NCI-H128 (cell line): ENCODE data around the gene ABHD15.

Source experiments
- DNase-seq: peaks from one replicate; lab custom pipeline; 2025; ENCODE audit not compliant: unreplicated experiment; lab: John Stamatoyannopoulos, UW

The ABHD15 gene

DNA sequence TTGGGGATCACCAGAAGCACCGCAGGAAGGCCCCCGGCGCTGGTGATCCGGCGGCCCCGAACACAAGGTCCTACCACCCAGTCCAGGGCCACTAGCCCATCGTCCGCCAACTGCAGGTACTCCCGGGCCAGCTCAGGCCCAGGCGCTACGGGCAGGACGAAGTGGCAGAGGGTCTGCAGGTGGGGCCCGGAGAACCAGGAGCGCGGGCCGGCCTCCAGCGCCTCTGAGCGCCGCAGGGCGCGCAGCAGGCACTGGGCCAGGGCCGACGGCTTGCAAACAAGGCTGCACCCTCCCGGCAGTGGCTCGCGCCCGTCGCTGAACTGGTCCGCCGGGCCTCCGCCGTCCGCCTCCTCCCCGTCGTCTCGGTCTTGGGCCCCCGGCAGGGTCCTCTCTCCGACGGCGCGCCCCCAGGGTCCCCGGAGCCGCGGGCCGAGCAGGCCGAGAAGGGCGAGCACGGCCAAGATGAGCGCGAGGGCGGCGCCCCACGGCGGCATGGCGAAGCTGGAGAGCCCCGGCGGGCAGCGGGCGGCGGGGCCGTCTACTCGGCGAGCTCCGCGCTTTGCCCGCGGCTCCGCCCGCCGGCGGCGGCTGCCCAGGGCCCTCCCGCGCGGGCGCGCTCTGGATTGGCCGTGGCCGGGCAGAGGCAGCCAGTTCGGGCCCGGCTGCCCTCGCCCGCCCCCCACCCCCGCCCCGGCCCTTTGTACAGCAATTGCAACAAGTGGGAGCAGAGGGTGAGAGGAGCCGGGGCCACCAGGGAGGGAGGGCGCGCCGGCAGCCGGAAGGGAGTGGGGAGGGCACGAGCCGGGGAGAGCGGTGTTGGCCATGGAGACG, at the start of gene ABHD15:
Gene ABHD15 (minus strand): TSS at position 565 of the 831 bp plus-strand sequence. CDS start 71 bp downstream, at position 494.
- DNase-seq, result no peak

- DNase-seq, result peak; percentile 22
Observed at GRCh38 chr17:29615492-29616299, 48.9 kb upstream of the ABHD15 start.

DNA sequence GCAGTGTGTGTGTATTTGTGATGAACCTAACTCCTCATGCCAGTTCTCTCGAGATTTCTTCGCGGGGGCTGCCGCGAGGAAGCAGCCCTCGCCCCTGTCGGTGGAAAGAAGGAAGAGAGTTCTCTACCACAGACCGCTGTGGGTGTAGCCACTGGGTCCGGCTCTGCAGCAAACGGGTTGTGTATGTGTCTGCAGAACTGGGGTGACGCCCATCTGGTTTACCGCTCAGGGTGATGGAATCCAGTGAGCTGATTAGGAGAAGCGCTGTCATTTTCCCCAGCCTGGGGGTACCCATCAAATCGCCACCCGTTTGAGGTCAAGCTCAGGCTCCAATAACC, 48.2 kb upstream of the ABHD15 start:
- no peak for DNase-seq

DNA sequence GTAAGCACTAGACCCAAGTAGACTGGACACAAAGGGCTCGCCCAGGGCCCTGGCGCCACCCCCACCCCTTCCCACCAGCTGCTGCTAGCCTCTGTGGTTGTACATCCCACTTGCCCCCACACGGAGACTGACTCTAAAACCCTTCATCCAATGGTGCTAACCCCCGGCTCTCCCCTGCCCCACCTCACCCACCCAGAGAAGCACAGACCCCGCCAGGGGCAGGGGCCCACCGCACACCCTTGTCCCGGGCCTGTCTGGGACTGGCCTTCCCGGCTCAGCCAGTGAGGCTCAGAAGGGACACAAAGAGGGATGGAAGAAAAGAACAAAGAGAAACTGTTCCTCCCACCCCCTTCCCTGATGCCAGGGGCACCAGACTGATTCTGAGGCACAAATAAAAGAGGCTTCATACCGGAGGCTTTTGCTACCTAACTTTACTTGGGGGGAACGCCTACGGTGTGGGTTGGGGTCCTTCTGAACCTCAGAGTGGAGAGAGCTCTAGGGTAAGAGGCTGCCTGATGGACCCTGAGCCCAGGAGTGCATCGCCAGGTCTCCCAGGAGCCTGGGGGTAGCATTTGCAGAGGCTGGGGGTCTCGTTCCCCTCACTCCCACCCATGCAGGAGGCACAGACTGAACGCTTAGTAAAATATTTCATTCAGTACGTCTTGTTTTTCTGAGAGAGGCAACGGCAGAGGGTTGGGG, 47.7 kb upstream of the ABHD15 start:
- DNase-seq, result no peak

DNA sequence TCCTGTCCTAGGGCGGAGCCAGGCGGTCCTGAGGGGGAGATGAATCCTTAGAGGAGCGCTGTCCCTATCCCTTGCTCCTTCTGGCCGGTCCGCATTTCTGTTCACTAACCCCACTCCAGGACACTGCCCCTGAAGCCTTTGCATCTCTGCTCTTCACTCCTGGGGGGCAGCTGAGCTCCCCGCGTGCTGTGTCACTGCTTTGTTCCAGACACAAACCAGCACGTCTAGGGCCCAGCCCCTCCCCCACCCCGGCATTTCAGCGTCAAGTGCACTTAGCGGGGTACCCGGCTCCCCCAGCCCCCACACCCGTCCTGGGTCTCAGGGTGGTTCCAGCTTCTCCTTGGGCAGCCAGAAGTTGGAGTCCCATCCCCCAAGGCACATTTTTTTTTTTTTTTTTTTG, 47.0 kb upstream of the ABHD15 start:
- no peak for DNase-seq

- DNase-seq, result no peak
Observed at GRCh38 chr17:29613352-29613837, 46.6 kb upstream of the ABHD15 start.

GRCh38 chr17:29612404-29613280, 45.8 kb upstream of the ABHD15 start:
- DNase-seq, result no peak

DNA sequence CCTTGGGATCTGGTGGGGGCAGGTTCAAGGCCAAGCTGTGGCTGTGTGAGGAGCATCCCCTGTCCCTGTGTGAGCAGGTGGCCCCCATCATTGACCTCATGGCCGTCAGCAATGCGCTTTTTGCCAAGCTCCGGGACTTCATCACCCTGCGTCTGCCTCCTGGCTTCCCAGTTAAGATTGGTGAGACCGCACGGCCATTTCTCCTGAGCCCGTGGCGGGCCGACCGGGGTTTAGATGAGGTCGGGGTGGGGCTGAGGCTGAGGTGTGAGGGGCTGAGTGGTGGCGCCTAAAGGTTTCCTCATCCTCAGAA, 45.2 kb upstream of the ABHD15 start:
- no peak for DNase-seq

- DNase-seq, result no peak
Observed at GRCh38 chr17:29611351-29612093, 44.7 kb upstream of the ABHD15 start.

- DNase-seq, result no peak
Observed at GRCh38 chr17:29610395-29610794, 43.6 kb upstream of the ABHD15 start.

GRCh38 chr17:29608986-29609385, 42.1 kb upstream of the ABHD15 start:
- DNase-seq, result no peak

GRCh38 chr17:29607557-29608195, 40.8 kb upstream of the ABHD15 start:
- DNase-seq, result no peak

GRCh38 chr17:29603109-29603674, 36.4 kb upstream of the ABHD15 start:
- no peak for DNase-seq

DNA sequence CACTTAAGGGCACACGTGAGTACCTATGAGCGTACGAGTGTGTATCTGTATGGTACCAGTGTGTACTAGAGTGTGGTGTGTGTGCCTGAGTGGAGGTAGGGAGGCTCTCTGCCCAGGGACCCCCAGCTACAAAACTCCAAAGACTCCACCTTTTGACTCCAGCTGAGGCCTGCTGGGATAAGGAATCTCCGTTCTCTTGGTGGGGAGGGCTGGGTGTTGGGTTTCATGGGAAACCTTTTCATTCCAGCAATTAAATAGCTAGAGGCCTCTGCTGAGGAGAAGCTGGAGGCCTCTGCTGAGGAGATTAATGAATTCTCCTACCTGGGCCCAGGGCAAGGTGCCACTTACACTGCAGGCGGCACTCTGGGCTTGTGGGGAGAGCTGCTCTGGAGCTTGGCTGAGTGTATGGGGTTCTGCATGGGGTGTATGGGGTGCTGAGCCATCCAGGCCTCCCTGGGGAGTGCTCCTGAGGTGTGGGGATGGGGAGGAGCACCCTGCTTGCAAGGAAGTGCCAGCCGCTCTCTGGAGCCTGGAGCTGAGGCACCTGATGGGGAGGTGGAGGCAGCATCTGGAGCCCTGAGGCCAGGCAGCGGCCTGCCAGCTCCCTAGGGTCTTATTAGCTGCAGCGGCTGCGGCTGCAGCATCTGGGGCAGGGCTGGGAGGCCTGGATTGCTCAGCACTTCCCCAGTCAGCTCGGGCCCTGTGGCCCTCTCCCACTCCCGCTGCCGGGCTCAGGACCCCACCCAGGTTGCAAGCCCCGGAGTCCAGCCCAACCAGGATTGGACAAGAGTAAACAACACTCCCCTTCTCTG, 30.7 kb upstream of the ABHD15 start:
- no peak for DNase-seq

DNA sequence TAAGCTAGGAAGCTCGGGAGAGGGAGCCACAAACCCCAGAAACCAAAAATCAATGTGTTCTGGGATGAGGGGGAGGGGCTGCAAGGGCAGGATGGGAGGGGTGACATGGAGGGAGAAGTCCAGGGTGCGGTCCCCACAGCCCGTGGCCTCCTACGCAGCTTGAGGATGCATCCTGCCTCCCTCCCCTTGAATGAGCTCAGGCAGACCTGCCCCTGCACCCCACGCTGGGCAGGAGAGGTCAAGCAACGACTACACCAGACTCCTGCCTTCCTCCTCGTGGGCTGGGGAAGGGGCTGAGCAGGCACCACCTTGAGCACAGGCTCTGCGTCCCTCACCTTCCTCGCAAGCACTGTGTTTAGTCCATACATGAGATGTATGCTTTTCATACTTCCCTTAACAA, 30.0 kb upstream of the ABHD15 start:
- DNase-seq, result no peak

DNA sequence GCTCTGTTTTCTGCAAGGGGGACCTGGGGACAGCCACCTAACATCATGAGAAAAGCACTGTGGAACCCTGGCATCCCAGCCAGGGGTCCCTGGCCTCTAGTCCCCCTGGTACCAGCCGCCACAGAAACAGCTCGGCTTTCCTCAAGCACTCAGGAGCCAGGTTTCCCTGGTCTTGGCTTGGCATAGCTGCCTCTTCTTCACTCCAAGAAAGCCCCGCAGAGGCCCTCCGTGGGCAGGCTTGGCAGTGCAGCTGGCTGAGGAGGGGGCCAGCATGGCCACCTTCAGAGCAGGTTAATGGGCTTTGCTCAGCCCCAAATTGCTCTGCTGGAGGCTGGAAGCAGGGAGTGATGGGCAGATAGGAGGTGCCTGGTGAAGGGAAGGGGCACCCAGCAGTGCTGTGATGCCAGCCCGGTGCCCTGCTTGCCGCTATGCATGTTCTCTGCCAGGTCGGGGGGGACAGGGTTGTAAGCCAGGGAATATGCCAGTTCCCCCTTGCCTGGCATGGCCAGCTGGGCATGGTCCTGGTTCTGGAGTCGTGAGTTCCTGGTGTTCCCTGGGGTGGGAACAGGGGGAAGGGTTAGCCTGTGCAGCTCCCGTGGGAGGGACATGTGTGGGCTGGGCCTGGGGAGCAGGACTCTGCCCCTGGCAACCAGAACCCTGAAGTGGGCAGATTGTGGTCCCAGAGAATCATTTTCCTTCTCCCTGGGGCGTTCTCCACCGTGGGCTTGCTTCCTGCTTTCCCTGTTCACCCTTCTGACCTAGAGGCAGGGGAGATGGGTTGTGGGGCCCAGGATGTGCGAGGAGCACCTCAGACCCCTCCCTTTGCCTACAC, 29.3 kb upstream of the ABHD15 start:
- DNase-seq, result no peak

GRCh38 chr17:29595107-29595942, 28.5 kb upstream of the ABHD15 start:
- no peak for DNase-seq
